Upper lobe of right lung (tissue), 1 donor: ENCODE measurements around the gene YOD1. TPM values are rescaled to one million over a fixed set of nuclear protein-coding genes. Genes with fewer than 3 reads are reported as not detected.

Source experiments
- ATAC-seq: fragments of 200-7000 bp; cut with Tn5 transposase; one replicate; pipeline ENCODE4 v1.9.1; 2020; ENCODE audit warnings: mild to moderate bottlenecking, moderate library complexity
- DNase-seq: peaks from one replicate; pipeline ENCODE4 v3.0.0-alpha.2; 2020
- H3K27ac ChIP-seq: fragments of 200-600 bp; one replicate; pipeline ENCODE4 v1.8.0; 2022
- H3K27me3 ChIP-seq: fragments of 200-600 bp; one replicate; pipeline ENCODE4 v1.8.0; 2022; ENCODE audit warnings: mild to moderate bottlenecking
- H3K36me3 ChIP-seq: fragments of 200-600 bp; one replicate; pipeline ENCODE4 v1.8.0; 2022
- H3K4me1 ChIP-seq: fragments of 200-600 bp; one replicate; pipeline ENCODE4 v1.8.0; 2022
- H3K4me3 ChIP-seq: fragments of 200-600 bp; one replicate; pipeline ENCODE4 v1.8.0; 2022; ENCODE audit warnings: mild to moderate bottlenecking
- H3K9me3 ChIP-seq: fragments of 200-600 bp; one replicate; pipeline ENCODE4 v1.8.0; 2022
- intact Hi-C: fragments of 100-400 bp; cut with DNase I; formaldehyde crosslinking; loops from one replicate; pipeline ENCODE4 v1.11.0; 2022
- total RNA-seq: library from RNA; stranded (reverse); fragmentation: NEBNext Ultra II Directional; extraction: Animal tissue kit (Norgen Biotek cat#: 25700); gene quantifications from one replicate; pipeline ENCODE4 v1.2.1, GENCODE V29; 2021
- TF ChIP-seq, protein P1 (sequence below): fragments of 200-600 bp; IDR thresholded peaks from one replicate; pipeline ENCODE4 v1.8.0; 2022; ENCODE audit warnings: antibody characterized with exemption
- donor health status: DM: no; HTN: yes; CAD: no; lungs with severe emphysema.

The YOD1 gene
- total RNA-seq, 1 donor from 2014 or later: 7.0 TPM

DNA sequence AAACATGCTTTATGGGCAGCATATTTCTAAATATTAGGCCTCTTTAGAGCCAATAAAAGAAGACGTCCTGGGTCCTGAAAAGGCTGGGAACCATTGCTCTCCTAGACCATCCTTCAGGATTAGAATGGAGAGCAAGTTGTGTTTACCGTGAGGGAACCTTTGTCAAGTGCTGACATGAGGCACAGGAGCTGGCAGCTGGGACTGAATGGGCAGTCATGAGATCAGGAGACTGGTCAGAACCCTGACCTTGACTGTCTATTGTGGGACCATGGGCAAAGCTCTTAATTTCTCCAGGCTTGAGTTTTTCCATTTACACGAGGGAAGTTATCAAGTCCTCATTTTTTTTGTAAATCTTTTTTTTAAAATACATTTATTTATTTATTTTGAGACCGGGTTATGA is 7.2 kb upstream of the YOD1 start:
- no peak overlapping the region for H3K4me3 ChIP-seq
- peaks cover 22% of the 10 kb centered on the region for H3K36me3 ChIP-seq
- DNase-seq (no peak), ATAC-seq (no peak)
- no peaks in the 10 kb centered on the region for H3K4me1 ChIP-seq
- TF ChIP-seq, protein P1, sequence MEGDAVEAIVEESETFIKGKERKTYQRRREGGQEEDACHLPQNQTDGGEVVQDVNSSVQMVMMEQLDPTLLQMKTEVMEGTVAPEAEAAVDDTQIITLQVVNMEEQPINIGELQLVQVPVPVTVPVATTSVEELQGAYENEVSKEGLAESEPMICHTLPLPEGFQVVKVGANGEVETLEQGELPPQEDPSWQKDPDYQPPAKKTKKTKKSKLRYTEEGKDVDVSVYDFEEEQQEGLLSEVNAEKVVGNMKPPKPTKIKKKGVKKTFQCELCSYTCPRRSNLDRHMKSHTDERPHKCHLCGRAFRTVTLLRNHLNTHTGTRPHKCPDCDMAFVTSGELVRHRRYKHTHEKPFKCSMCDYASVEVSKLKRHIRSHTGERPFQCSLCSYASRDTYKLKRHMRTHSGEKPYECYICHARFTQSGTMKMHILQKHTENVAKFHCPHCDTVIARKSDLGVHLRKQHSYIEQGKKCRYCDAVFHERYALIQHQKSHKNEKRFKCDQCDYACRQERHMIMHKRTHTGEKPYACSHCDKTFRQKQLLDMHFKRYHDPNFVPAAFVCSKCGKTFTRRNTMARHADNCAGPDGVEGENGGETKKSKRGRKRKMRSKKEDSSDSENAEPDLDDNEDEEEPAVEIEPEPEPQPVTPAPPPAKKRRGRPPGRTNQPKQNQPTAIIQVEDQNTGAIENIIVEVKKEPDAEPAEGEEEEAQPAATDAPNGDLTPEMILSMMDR: no peak
- H3K27ac ChIP-seq: peak overlapping the region; percentile 7
- no peaks in the 10 kb centered on the region for H3K27me3 ChIP-seq
- intact Hi-C loops: no loop called here
- H3K9me3 ChIP-seq: no peaks in the 10 kb centered on the region

DNA sequence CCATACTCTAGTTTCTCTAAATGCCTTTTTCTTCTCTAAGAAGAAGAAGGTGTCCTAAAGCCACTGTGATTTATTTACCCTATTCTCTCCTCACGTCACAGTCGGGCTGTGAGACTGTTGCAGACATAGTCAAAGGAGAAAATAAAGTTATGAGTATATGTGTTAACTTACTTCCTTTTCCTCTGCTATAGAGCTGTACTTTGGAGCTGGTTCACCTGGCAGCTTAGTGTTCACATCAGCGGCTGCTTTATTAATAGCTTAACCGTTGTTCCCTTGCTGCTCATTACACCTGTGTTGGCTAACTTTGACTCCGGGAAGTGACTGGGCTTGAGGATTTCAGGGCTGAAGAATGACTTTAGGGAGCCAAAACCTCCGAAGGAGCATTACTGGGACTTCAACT is 5.7 kb upstream of the YOD1 start:
- TF ChIP-seq, protein P1: no peak
- Histone ChIP-seq H3K4me1 (peaks cover 7% of the 10 kb centered on the region), H3K27ac (peak overlapping the region; percentile 61), H3K4me3 (no peak overlapping the region), H3K27me3 (no peaks in the 10 kb centered on the region), H3K36me3 (peaks cover 6% of the 10 kb centered on the region), H3K9me3 (no peaks in the 10 kb centered on the region)
- intact Hi-C loops: no loop called here
- DNase-seq (no peak), ATAC-seq (no peak)

DNA sequence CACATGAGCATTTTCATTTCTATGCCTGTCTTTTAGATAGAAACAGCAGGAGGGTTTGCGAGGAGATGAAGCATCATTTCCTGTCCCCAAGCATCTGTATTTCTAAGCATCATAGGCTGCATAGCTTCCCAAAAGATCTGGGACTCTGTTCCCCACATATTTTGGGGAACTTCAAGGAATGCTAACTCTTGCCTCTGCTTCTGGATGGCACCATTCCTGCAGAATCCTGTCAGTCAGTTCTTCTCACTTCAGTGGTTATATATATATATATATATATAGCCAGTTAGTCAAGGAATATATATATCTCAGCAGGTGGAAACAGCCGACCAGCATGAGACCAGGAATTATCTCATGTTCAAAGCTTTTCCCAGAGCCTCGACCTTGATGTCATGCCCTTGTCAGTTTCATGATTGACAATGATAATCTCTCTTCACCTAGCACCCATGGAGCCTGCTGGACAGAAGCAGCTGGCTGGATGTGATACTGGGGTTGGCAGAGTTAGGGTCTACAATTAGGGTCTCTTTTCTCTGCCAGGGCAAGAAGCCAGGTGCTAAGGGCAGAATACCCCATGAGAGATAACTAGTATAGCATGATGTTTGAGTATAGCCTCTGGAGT is 4.5 kb upstream of the YOD1 start:
- intact Hi-C loops: no loop called here
- Histone ChIP-seq H3K9me3 (no peaks in the 10 kb centered on the region), H3K36me3 (peaks cover 4% of the 10 kb centered on the region), H3K4me3 (peak overlapping the region; percentile 71), H3K27me3 (no peaks in the 10 kb centered on the region), H3K4me1 (peaks cover 7% of the 10 kb centered on the region), H3K27ac (no peak overlapping the region)
- DNase-seq (no peak), ATAC-seq (no peak)
- TF ChIP-seq, protein P1: no peak

DNA sequence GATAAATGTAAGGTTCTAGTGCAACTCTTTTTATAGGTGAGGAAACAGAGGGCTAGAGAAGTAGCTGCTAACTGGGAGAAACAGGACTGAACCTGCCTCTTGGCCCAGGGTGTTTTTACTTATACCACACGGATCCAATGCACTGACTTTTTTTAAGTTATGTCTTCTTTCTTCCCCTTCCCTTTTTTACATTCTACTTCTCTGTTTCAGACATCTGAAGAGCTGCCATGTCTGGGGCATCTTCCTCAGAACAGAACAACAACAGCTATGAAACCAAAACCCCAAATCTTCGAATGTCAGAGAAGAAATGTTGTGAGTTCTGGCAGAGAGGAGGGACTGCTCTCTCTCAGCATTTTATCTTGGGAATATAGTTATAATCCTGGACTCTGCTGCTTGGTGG is 3.5 kb upstream of the YOD1 start:
- Histone ChIP-seq H3K27me3 (no peaks in the 10 kb centered on the region), H3K27ac (peak overlapping the region; percentile 90), H3K9me3 (no peaks in the 10 kb centered on the region), H3K4me1 (peaks cover 11% of the 10 kb centered on the region), H3K36me3 (peaks cover under 1% of the 10 kb centered on the region), H3K4me3 (peak overlapping the region; percentile 71)
- ATAC-seq (no peak), DNase-seq (no peak)
- intact Hi-C loops: no loop called here
- TF ChIP-seq, protein P1: no peak

DNA sequence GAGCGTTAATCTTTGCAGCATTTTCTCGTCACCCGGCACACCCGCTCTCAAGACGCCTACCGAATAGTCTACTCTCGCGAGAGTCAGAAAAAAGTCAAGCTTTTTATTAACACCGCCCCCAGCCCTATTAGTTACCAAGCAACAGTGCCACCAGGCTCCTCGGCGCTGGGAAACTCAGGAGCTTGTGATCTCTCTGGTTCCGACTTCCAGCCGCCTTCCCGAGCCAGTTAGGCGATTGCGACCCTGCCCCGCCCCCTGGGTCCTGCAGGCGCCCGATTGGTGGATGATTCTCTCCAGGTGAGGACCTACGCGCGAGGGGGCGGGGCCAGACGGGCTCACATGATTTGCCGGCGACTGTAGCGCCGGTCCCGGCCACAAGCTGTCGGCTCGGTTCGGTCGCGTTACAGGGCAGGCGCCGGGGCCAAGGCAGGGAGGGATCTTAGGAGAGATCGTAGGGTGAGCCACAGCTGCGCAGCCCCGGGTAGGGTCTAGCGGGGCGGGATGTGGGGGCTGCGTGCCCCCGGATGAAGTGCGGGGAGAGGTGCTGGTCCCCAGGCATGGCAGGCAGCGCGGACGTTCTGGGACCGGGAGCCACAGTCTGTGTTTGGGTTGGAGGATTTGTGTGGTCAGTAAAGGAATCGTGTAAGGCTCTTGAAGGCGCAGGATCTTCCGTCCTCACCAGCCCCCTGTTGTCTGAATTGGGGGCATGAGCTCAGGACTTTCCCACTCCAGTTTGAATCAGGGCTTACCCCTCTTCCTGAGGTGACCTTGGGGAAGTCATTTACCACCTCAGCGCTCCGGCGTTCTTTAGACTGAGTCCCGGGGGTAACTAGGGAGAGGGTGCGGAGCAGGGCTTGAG is 2.1 kb upstream of the YOD1 start, which contains the start of gene PFKFB2:
TSS of gene PFKFB2 (plus strand) at position 365 of the 859 bp plus-strand sequence. CDS start 1,443 bp downstream, outside the sequence.
- TF ChIP-seq, protein P1: peak; percentile 20
- Histone ChIP-seq H3K4me1 (peaks cover 17% of the 10 kb centered on the region), H3K9me3 (no peaks in the 10 kb centered on the region), H3K36me3 (peaks cover 14% of the 10 kb centered on the region), H3K27me3 (no peaks in the 10 kb centered on the region), H3K4me3 (peak within 1 kb of the TSS; percentile 71), H3K27ac (peak within 1 kb of the TSS; percentile 90)
- DNase-seq: peak; percentile 100
- intact Hi-C loops: no loop called here
- ATAC-seq: peak; percentile 94
